Inferior parietal cortex (tissue), 1 donor: ENCODE results near the gene TRIP11.
A peak's percentile ranks its signal among the peaks of the same experiment; 100 is the strongest.

Experiments
- DNase-seq: peaks from one replicate; pipeline ENCODE4 v3.0.0-alpha.2; 2016; ENCODE audit errors: extremely low spot score

The TRIP11 gene

GRCh38 chr14:92010644-92011043 is 29.2 kb downstream of the TRIP11 start:
- no peak for DNase-seq

DNA sequence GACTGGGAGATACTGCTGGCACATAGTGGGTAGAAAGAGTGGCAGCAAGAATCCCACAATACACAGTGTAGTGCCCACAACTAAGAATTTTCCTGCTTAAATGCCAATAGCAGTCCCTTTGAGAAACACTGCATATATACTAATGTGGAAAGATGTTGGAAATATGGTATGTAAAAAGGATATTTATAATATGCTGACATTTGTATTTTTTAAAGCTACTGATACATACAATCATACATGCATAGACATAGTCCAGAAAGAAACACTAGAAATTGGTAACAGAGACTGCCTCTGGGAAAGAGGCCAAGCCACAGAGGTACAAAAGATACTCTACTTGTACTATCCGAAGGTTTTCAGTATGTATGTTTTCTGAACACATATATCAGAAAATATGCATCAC is 30.3 kb downstream of the TRIP11 start:
- no peak for DNase-seq

DNA sequence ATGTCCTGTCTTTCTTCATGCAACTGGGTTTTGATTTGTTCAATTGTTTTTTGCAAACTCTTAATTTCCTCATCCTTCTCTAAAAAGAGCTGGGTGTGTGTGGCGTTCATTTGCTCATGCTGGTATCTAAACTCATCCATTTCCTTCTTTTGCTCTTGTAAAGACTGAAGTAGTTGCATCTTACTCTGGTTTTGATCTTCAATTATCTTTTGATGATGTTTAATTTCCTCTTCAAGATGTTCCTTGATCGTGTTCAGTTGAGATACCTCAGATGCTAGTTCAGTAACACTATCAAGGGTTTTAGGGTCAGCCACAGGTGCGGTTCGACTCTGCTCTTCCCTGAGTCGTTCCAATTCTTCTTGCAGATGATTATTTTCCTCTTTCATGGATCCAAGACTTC is 34.8 kb downstream of the TRIP11 start:
- DNase-seq = no peak

GRCh38 chr14:92004062-92004461 is 35.8 kb downstream of the TRIP11 start:
- DNase-seq = no peak

GRCh38 chr14:91998667-91999570 is 40.9 kb downstream of the TRIP11 start:
- no peak for DNase-seq

DNA sequence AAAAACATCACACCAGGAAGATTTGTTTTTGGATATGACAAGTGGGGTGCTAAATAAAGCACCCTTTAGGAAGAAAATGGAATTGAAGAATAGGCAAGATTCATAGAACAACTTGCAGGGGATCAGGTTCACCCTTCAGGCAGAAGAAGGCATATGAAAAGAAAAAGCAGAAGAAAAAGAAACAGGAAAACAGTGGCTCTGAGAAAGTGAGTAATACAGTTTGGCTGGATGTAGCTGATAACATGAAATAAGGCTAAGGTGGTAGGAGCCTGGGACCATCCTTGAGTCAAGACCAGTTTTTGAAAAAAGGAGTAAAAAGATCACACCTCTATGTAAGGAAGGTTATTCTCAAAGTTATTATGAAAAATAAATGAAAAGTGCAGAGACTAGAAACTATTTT is 42.4 kb downstream of the TRIP11 start:
- DNase-seq = no peak

GRCh38 chr14:91996948-91997371 is 42.9 kb downstream of the TRIP11 start:
- peak; percentile 59 for DNase-seq

DNA sequence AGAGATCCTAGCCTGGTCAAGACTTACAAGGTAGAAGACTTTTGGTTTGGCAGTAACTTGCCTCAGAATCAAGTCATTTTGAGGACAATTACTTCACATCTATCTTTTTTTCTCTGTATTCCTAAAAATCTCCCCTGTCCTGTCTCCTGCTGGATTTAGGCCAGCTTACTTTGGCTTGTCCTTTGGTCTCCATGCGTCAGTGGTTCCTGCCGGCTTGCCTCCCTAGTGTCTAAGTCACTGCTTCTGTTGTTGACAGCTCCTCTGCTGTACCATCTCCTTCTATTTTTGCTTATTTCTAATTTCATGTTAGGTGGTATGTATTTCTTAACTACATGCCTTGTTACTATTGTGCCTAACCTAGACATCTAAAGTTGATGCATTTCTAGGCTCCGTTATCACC is 52.7 kb downstream of the TRIP11 start:
- no peak for DNase-seq

DNA sequence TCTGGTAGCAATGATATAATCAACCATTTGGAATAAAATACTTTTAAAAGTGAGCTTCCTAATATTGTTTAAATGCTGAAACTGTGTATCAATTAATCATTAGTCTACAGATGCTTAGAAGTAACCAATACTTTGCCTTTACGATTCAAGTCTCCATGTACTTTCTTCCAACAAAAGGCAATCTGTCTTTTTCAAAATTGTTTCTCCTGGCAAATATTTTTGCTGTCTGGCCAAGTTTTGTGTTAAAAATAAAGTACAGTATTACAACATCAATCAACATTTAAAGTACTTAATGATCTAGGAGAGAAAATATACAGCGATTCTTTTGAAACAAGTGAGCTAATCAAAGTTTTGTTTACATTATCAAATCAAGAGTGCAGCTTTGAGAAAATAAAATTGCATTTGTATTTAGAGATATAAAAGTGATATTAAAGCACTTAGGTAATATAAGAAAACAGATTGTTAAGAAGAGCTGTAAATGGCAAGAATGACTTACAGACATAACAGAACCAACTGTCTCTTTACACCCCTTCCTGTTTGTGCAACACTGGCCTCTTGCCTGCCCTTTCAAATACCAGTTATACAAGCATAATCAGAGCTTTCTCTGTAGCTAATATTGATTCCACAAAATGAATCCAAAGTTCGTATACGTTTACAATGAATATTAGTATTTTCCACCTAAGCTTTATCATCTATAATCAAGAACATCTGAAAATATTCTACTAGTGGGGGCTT is 54.2 kb downstream of the TRIP11 start:
- DNase-seq = no peak

DNA sequence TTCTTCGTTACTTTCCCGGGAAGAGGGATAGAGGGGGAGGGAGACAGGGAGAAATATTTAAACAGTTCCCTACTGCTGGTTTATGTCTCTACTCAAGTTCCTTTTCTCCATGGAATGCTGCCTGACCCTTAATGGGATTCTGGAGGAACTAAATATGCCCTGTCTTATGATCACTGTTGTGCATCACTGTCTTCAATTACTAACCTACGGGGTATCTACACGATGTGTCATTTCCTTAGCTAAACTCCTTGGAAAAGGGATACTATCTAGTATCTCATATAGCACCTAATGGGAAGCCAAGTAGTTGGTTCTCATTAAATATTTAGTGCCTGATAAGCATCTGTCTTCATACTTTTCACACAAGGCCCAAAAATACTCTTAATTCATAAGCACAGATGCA is 54.9 kb downstream of the TRIP11 start:
- no peak for DNase-seq

- DNase-seq = no peak
These were observed 56.3 kb downstream of the TRIP11 start for GRCh38 chr14:91983588-91983987.

GRCh38 chr14:91980157-91980556 is 59.7 kb downstream of the TRIP11 start:
- peak; percentile 25 for DNase-seq

DNA sequence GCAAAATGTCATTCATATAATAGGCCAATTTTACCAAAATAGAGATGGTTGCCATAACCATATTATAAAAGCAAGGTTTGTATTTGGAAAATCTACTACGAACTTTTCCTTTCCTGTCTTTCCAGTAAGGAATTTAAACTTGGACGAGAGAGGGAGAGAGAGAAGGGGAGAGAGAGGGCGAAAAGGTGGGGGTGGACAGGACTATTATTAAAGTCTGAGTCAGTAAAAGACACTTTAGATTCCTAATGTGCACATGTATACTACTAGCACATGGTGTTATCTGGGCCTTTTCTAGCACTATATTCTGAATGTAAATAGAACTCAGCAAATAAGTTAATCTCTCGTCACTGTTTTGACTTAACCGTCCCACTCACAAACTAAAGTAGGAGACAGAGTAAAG is 62.0 kb downstream of the TRIP11 start:
- DNase-seq = no peak

GRCh38 chr14:91975763-91976162 is 64.1 kb downstream of the TRIP11 start:
- no peak for DNase-seq

DNA sequence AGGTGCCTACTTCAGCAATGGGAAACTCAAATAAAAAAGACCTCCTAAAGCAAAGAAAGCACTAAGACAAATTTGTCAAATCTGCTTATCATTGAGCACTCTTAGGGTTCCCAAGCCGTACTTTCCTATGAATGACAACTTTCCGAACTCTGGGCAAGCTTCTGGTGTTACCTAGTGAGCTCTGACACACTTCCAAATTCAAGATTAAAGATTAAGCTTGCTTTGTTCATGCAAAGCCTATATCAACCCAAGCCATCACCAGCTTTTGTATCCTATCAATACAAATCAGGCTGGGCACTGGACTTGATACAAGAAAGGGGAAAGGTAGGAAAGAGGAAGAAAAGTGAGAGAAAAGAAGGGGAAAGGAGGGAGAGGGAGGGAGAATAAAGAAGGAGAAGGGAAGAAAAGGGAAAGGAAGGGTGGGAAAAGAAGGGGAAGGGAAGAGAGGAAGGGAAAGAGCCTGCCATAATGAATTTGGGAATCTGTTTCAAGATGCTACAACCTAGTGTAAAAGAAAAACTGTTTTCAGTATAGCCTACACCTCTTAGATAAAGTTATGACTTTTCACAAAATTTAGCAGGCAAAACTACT is 68.6 kb downstream of the TRIP11 start:
- DNase-seq = no peak

- no peak for DNase-seq
These were observed 71.6 kb downstream of the TRIP11 start for GRCh38 chr14:91968280-91968679.

GRCh38 chr14:91964724-91965123 is 75.1 kb downstream of the TRIP11 start:
- DNase-seq = no peak

DNA sequence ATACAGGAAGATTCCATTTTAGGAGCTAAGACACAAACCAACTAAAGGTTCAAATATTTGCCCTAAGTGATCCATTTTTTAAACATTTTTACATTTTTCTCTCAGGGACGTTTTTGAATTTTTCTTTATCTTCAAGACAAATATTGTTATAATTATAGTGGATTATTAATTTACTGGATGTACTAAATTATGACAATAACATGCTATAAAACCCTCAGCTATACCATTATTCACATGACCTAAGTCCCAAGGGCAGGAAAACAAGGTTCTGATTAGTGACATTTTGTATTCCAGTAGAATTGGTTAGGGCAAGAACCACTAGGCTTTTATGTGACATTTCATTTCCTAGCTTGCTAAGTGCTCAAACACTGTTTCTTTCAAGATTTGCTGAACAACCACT is 75.8 kb downstream of the TRIP11 start:
- DNase-seq = no peak

DNA sequence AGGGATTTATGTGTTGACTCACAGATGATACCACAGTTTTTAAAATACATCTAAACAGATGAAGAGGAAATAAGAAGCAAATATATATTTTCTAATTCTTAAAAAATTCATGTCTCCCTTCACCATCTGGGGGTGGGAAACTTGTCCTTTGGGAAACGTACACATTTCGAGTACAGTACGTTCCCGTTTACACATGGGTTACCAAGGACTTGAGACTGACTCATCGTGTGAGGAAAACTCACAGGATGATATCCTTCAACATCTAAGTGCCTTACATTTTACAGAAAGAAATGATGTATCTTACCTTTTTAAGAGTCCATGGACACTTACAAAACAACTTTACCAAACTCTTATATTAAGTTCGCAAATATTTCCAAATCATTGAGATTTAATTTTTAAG is 76.4 kb downstream of the TRIP11 start:
- DNase-seq = no peak

- no peak for DNase-seq
These were observed 78.3 kb downstream of the TRIP11 start for GRCh38 chr14:91961297-91962220.

DNA sequence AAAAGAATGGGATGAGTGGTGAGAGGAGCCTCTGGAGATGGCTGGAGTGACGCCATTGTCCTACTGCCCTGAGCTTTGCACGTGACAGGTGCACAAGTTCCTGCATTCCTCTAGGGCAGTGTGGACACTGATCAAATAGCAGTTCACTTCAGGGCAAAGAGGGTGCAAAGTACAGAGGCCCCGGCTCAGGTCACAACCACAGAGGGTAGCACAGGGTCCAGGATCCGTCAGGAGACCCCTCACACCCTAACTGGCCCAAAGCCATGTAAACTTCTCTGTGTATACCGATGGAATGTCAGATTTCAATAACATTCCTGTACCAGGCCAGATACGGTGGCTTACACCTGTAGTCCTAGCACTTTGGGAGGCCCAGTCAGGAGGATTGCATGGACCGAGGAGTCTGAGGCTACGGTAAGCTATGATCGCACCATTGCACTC is 82.0 kb downstream of the TRIP11 start:
- no peak for DNase-seq

DNA sequence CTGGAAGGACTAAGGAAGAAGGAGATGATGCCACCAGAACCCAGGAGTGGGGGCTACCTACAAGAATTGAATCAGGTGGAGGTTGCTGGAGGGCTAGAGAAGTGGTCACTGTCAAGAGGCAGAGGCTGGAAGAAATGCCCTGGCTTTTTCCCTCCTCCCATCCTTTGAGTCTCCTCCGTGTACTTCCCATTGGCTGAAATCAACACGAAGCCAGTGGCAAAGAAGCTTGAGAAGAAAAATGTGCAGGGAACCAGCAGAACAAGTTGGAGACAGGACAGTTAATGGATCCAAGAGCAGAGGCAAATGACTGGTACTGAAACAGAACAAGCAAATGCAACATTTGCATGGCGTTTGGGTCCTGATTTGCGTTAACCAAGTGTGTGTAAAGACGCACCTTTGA is 83.2 kb downstream of the TRIP11 start:
- no peak for DNase-seq
